NT2/D1 (cell line): ENCODE data around the gene ATP6V1G2.

ENCODE experiments used
- SUZ12 ChIP-seq: IDR thresholded peaks from 2 replicates; pipeline ENCODE4 v1.6.1; 2011; ENCODE audit not compliant: insufficient read length, insufficient read depth; ENCODE audit errors: extremely low read depth
- YY1 ChIP-seq: IDR thresholded peaks from 2 replicates; pipeline ENCODE4 v1.6.1; 2011; ENCODE audit not compliant: insufficient read length, insufficient read depth
- ZNF274 ChIP-seq: IDR thresholded peaks from 2 replicates; pipeline ENCODE4 v1.6.1; 2011; ENCODE audit warnings: mild to moderate bottlenecking, low read depth, low read length

- TF ChIP-seq SUZ12 (no peak), YY1 (no peak), ZNF274 (no peak)
Measured at GRCh38 chr6:31559606-31559957, 13.2 kb upstream of the ATP6V1G2 start.
